KOPT-K1 (cell line): ENCODE results near the gene SLC24A1.

ENCODE experiments used
- H3K27ac ChIP-seq: fragments of 200-600 bp; sonication (generic); 2 replicates; pipeline ENCODE4 v1.5.1; 2016; ENCODE audit warnings: antibody characterized with exemption, mild to moderate bottlenecking, low read depth, low read length; ENCODE audit not compliant: poor library complexity, severe bottlenecking
- H3K36me3 ChIP-seq: fragments of 200-600 bp; sonication (generic); 2 replicates; pipeline ENCODE4 v1.5.1; 2017; ENCODE audit warnings: antibody characterized with exemption, mild to moderate bottlenecking, low read length, moderate library complexity; ENCODE audit not compliant: insufficient read depth
- H3K9me3 ChIP-seq: fragments of 200-600 bp; sonication (generic); 2 replicates; pipeline ENCODE4 v1.5.1; 2017; ENCODE audit warnings: antibody characterized with exemption, low read length, mild to moderate bottlenecking; ENCODE audit not compliant: insufficient read depth, poor library complexity, severe bottlenecking

The SLC24A1 gene

GRCh38 chr15:65633752-65634151, 12.0 kb downstream of the SLC24A1 start:
- Histone ChIP-seq H3K27ac (no peak overlapping the region), H3K36me3 (no peaks in the 10 kb centered on the region), H3K9me3 (no peaks in the 10 kb centered on the region)

- H3K9me3 ChIP-seq: no peaks in the 10 kb centered on the region
- H3K27ac ChIP-seq: no peak overlapping the region
- H3K36me3 ChIP-seq: no peaks in the 10 kb centered on the region
Measured at GRCh38 chr15:65634356-65634755, 12.6 kb downstream of the SLC24A1 start.

- Histone ChIP-seq H3K27ac (no peak overlapping the region), H3K36me3 (no peaks in the 10 kb centered on the region)
Measured at GRCh38 chr15:65638109-65638508, 16.4 kb downstream of the SLC24A1 start.

GRCh38 chr15:65638681-65639089, 16.9 kb downstream of the SLC24A1 start:
- Histone ChIP-seq H3K9me3 (no peaks in the 10 kb centered on the region), H3K36me3 (no peaks in the 10 kb centered on the region), H3K27ac (no peak overlapping the region)

More at GRCh38 chr15:65638109-65638508, 16.4 kb downstream of the SLC24A1 start:
- no peaks in the 10 kb centered on the region for H3K9me3 ChIP-seq

GRCh38 chr15:65639509-65639908, 17.8 kb downstream of the SLC24A1 start:
- H3K27ac ChIP-seq: no peak overlapping the region
- H3K9me3 ChIP-seq: no peaks in the 10 kb centered on the region
- H3K36me3 ChIP-seq: no peaks in the 10 kb centered on the region

GRCh38 chr15:65641768-65642475, 20.2 kb downstream of the SLC24A1 start:
- H3K27ac ChIP-seq: no peak overlapping the region
- H3K9me3 ChIP-seq: no peaks in the 10 kb centered on the region
- H3K36me3 ChIP-seq: no peaks in the 10 kb centered on the region

GRCh38 chr15:65642594-65642993, 20.9 kb downstream of the SLC24A1 start:
- Histone ChIP-seq H3K9me3 (no peaks in the 10 kb centered on the region), H3K36me3 (no peaks in the 10 kb centered on the region), H3K27ac (no peak overlapping the region)

- no peak overlapping the region for H3K27ac ChIP-seq
- no peaks in the 10 kb centered on the region for H3K36me3 ChIP-seq
- no peaks in the 10 kb centered on the region for H3K9me3 ChIP-seq
Measured at GRCh38 chr15:65644282-65644681, 22.5 kb downstream of the SLC24A1 start.

GRCh38 chr15:65645392-65645791, 23.7 kb downstream of the SLC24A1 start:
- no peak overlapping the region for H3K27ac ChIP-seq
- H3K36me3 ChIP-seq: no peaks in the 10 kb centered on the region
- H3K9me3 ChIP-seq: no peaks in the 10 kb centered on the region

GRCh38 chr15:65646486-65646885, 24.7 kb downstream of the SLC24A1 start:
- no peaks in the 10 kb centered on the region for H3K9me3 ChIP-seq
- H3K27ac ChIP-seq: no peak overlapping the region
- H3K36me3 ChIP-seq: no peaks in the 10 kb centered on the region

- H3K36me3 ChIP-seq: no peaks in the 10 kb centered on the region
- no peaks in the 10 kb centered on the region for H3K9me3 ChIP-seq
- H3K27ac ChIP-seq: no peak overlapping the region
Measured at GRCh38 chr15:65650312-65651041, 28.7 kb downstream of the SLC24A1 start.

GRCh38 chr15:65651042-65651322, 29.2 kb downstream of the SLC24A1 start:
- H3K36me3 ChIP-seq: peaks cover 2% of the 10 kb centered on the region; the same call in 1 of the 2 replicates
- no peak overlapping the region for H3K27ac ChIP-seq
- no peaks in the 10 kb centered on the region for H3K9me3 ChIP-seq

GRCh38 chr15:65651831-65652749, 30.4 kb downstream of the SLC24A1 start:
- peaks cover 5% of the 10 kb centered on the region; the same call in 1 of the 2 replicates for H3K36me3 ChIP-seq
- H3K27ac ChIP-seq: no peak overlapping the region
- no peaks in the 10 kb centered on the region for H3K9me3 ChIP-seq

GRCh38 chr15:65653341-65653740, 31.6 kb downstream of the SLC24A1 start:
- Histone ChIP-seq H3K27ac (no peak overlapping the region), H3K9me3 (no peaks in the 10 kb centered on the region), H3K36me3 (peaks cover 5% of the 10 kb centered on the region; the same call in 1 of the 2 replicates)
